ENCODE measurements around the gene DYNLL2.
"Not testable (repeated sequence)": the region's sequence is repeated elsewhere in the genome, so short reads cannot be mapped to it uniquely, and the experiment has no call there.

The DYNLL2 gene

DNA sequence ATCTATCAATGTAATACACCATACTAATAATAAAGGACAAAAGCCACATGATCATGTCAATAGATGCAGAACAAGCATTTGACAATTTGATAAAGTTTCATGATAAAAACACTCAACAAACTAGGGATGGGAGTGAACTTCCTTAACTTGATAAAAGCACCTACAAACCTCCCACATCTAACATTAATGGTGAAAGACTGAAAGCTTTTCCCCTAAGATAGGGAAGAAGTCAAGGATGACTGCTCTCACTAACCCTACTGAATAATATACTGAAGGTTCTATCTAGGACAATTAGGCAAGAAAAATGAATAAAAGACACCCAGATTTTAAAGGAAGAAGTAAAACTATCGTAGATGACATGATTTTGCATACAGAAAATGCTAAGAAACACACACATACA lies 10.4 kb upstream of the DYNLL2 start:
- H3K9me3 ChIP-seq (replicated peaks; ENCODE audit: insufficient read depth, low read length): no peaks in the 10 kb centered on the region
- H2AFZ ChIP-seq (ENCODE audit: low read length): no peak overlapping the region
- no peak overlapping the region for H3K9ac ChIP-seq (ENCODE audit: low read length)
- H3K9me2 ChIP-seq (replicated peaks; ENCODE audit: insufficient read depth, low read length): no peaks in the 10 kb centered on the region
- no peaks in the 10 kb centered on the region for H4K20me1 ChIP-seq (ENCODE audit: insufficient read depth, low read length)
- H3K27ac ChIP-seq (ENCODE audit: low read length): no peak overlapping the region
- DNase-seq: no peak
- H3K79me2 ChIP-seq (ENCODE audit: low read length): no peaks in the 10 kb centered on the region
- no peak overlapping the region for H3K4me3 ChIP-seq (ENCODE audit: low read length)
- no peak overlapping the region for H3K4me2 ChIP-seq (ENCODE audit: low read depth, low read length)
- no peaks in the 10 kb centered on the region for H3K36me3 ChIP-seq (replicated peaks; ENCODE audit: insufficient read depth, low read length)
- H3F3A ChIP-seq (ENCODE audit: insufficient read depth, low read length): no peaks in the 10 kb centered on the region
- H3K4me1 ChIP-seq (ENCODE audit: low read length): no peaks in the 10 kb centered on the region
- 0 out of 2 replicates have a peak, but pooled peaks cover 4% of the 10 kb centered on the region for H3K27me3 ChIP-seq (replicated peaks; ENCODE audit: insufficient read depth, low read length)
- no peak for TF ChIP-seq EZH2 (optimal IDR thresholded peaks at IDR 0.05; ENCODE audit: low read depth, low read length)
- TF ChIP-seq CTCF (IDR thresholded peaks at IDR 0.05; ENCODE audit: low read length): no peak
- TF ChIP-seq EZH2phosphoT487 (IDR thresholded peaks at IDR 0.05; ENCODE audit: low read length): no peak

DNA sequence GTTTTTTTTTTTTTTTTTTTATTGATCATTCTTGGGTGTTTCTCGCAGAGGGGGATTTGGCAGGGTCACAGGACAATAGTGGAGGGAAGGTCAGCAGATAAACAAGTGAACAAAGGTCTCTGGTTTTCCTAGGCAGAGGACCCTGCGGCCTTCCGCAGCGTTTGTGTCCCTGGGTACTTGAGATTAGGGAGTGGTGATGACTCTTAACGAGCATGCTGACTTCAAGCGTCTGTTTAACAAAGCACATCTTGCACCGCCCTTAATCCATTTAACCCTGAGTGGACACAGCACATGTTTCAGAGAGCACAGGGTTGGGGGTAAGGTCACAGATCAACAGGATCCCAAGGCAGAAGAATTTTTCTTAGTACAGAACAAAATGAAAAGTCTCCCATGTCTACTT lies 10.0 kb upstream of the DYNLL2 start:
- H2AFZ ChIP-seq (ENCODE audit: low read length); H3K9me2 ChIP-seq (replicated peaks; ENCODE audit: insufficient read depth, low read length); H3K9ac ChIP-seq (ENCODE audit: low read length); H3K4me1 ChIP-seq (ENCODE audit: low read length); H3K27ac ChIP-seq (ENCODE audit: low read length); H3K4me2 ChIP-seq (ENCODE audit: low read depth, low read length); DNase-seq; H3K36me3 ChIP-seq (replicated peaks; ENCODE audit: insufficient read depth, low read length); H3K9me3 ChIP-seq (replicated peaks; ENCODE audit: insufficient read depth, low read length); H3K79me2 ChIP-seq (ENCODE audit: low read length); H4K20me1 ChIP-seq (ENCODE audit: insufficient read depth, low read length); H3F3A ChIP-seq (ENCODE audit: insufficient read depth, low read length); H3K27me3 ChIP-seq (replicated peaks; ENCODE audit: insufficient read depth, low read length); H3K4me3 ChIP-seq (ENCODE audit: low read length): not testable (repeated sequence)

- not testable (repeated sequence) for H4K20me1 ChIP-seq (ENCODE audit: insufficient read depth, low read length); DNase-seq; H3K4me1 ChIP-seq (ENCODE audit: low read length); H3K9me3 ChIP-seq (replicated peaks; ENCODE audit: insufficient read depth, low read length); H3K36me3 ChIP-seq (replicated peaks; ENCODE audit: insufficient read depth, low read length); H3K9me2 ChIP-seq (replicated peaks; ENCODE audit: insufficient read depth, low read length); H3K79me2 ChIP-seq (ENCODE audit: low read length); H3F3A ChIP-seq (ENCODE audit: insufficient read depth, low read length); H3K27ac ChIP-seq (ENCODE audit: low read length); H2AFZ ChIP-seq (ENCODE audit: low read length); H3K27me3 ChIP-seq (replicated peaks; ENCODE audit: insufficient read depth, low read length); H3K4me3 ChIP-seq (ENCODE audit: low read length); H3K4me2 ChIP-seq (ENCODE audit: low read depth, low read length); H3K9ac ChIP-seq (ENCODE audit: low read length)
These were observed 8.8 kb upstream of the DYNLL2 start for GRCh38 chr17:58074406-58074805.

GRCh38 chr17:58079300-58080033 lies 3.8 kb upstream of the DYNLL2 start:
- H3K27me3 ChIP-seq (replicated peaks; ENCODE audit: insufficient read depth, low read length): 0 out of 2 replicates have a peak, but pooled peaks cover 9% of the 10 kb centered on the region
- H3K36me3 ChIP-seq (replicated peaks; ENCODE audit: insufficient read depth, low read length): no peaks in the 10 kb centered on the region
- no peaks in the 10 kb centered on the region for H3K9me3 ChIP-seq (replicated peaks; ENCODE audit: insufficient read depth, low read length)
- H4K20me1 ChIP-seq (ENCODE audit: insufficient read depth, low read length): no peaks in the 10 kb centered on the region
- H3K9ac ChIP-seq (ENCODE audit: low read length): no peak overlapping the region
- no peak overlapping the region for H3K4me2 ChIP-seq (ENCODE audit: low read depth, low read length)
- H3K9me2 ChIP-seq (replicated peaks; ENCODE audit: insufficient read depth, low read length): no peaks in the 10 kb centered on the region
- DNase-seq: no peak
- no peak overlapping the region for H3K4me3 ChIP-seq (ENCODE audit: low read length)
- no peak overlapping the region for H3K27ac ChIP-seq (ENCODE audit: low read length)
- H3F3A ChIP-seq (ENCODE audit: insufficient read depth, low read length): no peaks in the 10 kb centered on the region
- TF ChIP-seq CTCF (IDR thresholded peaks at IDR 0.05; ENCODE audit: low read length) (no peak), EZH2phosphoT487 (IDR thresholded peaks at IDR 0.05; ENCODE audit: low read length) (no peak), EZH2 (optimal IDR thresholded peaks at IDR 0.05; ENCODE audit: low read depth, low read length) (no peak)
- peaks cover 10% of the 10 kb centered on the region for H3K79me2 ChIP-seq (ENCODE audit: low read length)
- H3K4me1 ChIP-seq (ENCODE audit: low read length): peaks cover 3% of the 10 kb centered on the region; the same call in 1 of the 2 replicates
- H2AFZ ChIP-seq (ENCODE audit: low read length): no peak overlapping the region

Data from MM.1S (cell line).